Measurements from ENCODE around the gene SEC11C.

- TF ChIP-seq CTCF (IDR thresholded peaks at IDR 0.05) (no peak), POLR2AphosphoS5 (IDR thresholded peaks at IDR 0.05; ENCODE audit: insufficient read depth in 1 of 2, low read depth in 1 of 2) (no peak)
These were observed 3.8 kb downstream of the SEC11C start for GRCh38 chr18:59143441-59143840.
